Measurements from ENCODE around the gene CD200R1L. TPM values are rescaled to one million over a fixed set of nuclear protein-coding genes. Genes with fewer than 3 reads are reported as not detected.

CD200R1L gene
- total and polyA plus RNA-seq, 2 experiments from 2014 or later = not detected

DNA sequence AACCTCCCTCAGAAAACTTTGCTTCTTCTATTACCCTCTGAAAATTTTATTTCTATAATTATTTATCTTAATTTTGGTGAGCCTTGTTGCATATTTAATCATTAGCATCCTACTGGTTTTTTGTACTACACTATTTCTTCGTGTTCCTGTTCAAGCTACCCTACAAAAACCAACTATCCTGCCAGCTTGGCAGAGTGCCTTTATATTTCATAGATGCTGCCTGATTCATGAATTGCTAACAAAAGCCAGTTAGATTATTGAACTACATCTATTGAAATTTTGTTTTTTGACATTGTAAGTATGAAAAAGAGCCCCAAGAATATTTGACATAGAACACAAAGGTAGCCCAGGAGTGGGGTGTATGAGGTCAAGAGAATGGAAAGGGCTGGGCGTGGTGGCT, 78.9 kb downstream of the CD200R1L start:
- peak; percentile 26 for DNase-seq

DNA sequence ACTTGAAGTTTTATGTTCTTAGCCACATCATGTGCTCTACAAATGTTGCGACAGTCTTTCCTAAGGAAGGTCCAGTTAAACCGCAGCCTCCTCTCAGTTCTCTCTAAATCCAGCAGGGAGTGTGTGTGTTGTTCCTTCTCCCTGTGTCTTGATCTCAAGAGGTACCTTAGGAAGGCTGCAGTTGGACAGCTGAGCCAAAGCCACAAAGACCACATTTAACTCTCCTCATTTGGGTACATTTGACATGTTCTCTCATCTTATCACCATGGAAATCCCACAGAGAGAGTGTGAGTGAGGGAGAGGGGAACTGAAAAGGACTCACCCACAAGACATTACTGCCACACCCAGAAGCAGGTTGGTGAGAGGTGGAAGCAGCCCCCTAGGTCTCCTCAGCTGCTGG, 79.5 kb downstream of the CD200R1L start:
- H2AFZ ChIP-seq = no peak overlapping the region
- WGBS, 2 experiments (ENCODE audit: low coverage in 1 of 2, low lambda C conversion rate in 2 of 2, missing lambda C conversion rate in 2 of 2) = 94 to 96% methylated on average over 2 of the region's 2 CpGs

More for the DNA sequence above, 78.9 kb downstream of the CD200R1L start:
- H3K36me3 ChIP-seq (ENCODE audit: low read depth) = no peaks in the 10 kb centered on the region
- H3K9me2 ChIP-seq (ENCODE audit: insufficient read depth) = no peaks in the 10 kb centered on the region; the same call in 1 of the 2 replicates
- H3K4me3 ChIP-seq = no peak overlapping the region
- no peaks in the 10 kb centered on the region for H3K27me3 ChIP-seq (replicated peaks; ENCODE audit: insufficient read depth)
- no peak overlapping the region for H3K27ac ChIP-seq
- no peak overlapping the region for H3K4me2 ChIP-seq (ENCODE audit: unreplicated experiment)
- 45 to 54% methylated on average over 2 of the region's 2 CpGs for WGBS, 2 experiments (ENCODE audit: low coverage in 1 of 2, low lambda C conversion rate in 2 of 2, missing lambda C conversion rate in 2 of 2)
- in situ Hi-C loops (cut with MboI) = no loop called here
- H4K20me1 ChIP-seq (ENCODE audit: insufficient read depth) = no peaks in the 10 kb centered on the region
- peaks cover 25% of the 10 kb centered on the region for H3K4me1 ChIP-seq (ENCODE audit: insufficient read depth)
- H3K9me3 ChIP-seq (ENCODE audit: low read depth) = no peaks in the 10 kb centered on the region
- H3K9ac ChIP-seq = no peak overlapping the region
- H2AFZ ChIP-seq = no peak overlapping the region
- no peaks in the 10 kb centered on the region for H3K79me2 ChIP-seq (ENCODE audit: insufficient read depth)
- peaks cover 32% of the 10 kb centered on the region for H3F3A ChIP-seq (ENCODE audit: insufficient read depth)
- no peak for TF ChIP-seq EZH2 (IDR thresholded peaks at IDR 0.05; ENCODE audit: insufficient read depth, poor library complexity, severe bottlenecking)
- no peak for TF ChIP-seq EZH2phosphoT487 (IDR thresholded peaks at IDR 0.05; ENCODE audit: insufficient read depth, low read depth)

More for the DNA sequence above, 79.5 kb downstream of the CD200R1L start:
- Histone ChIP-seq H3K27ac (no peak overlapping the region), H3K4me2 (ENCODE audit: unreplicated experiment) (no peak overlapping the region), H3K9me3 (ENCODE audit: low read depth) (no peaks in the 10 kb centered on the region), H3K9me2 (ENCODE audit: insufficient read depth) (no peaks in the 10 kb centered on the region; the same call in 1 of the 2 replicates), H3K4me3 (no peak overlapping the region), H3F3A (ENCODE audit: insufficient read depth) (peaks cover 32% of the 10 kb centered on the region), H3K27me3 (replicated peaks; ENCODE audit: insufficient read depth) (no peaks in the 10 kb centered on the region), H3K36me3 (ENCODE audit: low read depth) (no peaks in the 10 kb centered on the region), H3K79me2 (ENCODE audit: insufficient read depth) (no peaks in the 10 kb centered on the region), H3K4me1 (ENCODE audit: insufficient read depth) (peaks cover 25% of the 10 kb centered on the region), H3K9ac (no peak overlapping the region), H4K20me1 (ENCODE audit: insufficient read depth) (no peaks in the 10 kb centered on the region)
- no peak for TF ChIP-seq EZH2phosphoT487 (IDR thresholded peaks at IDR 0.05; ENCODE audit: insufficient read depth, low read depth)
- no peak for TF ChIP-seq EZH2 (IDR thresholded peaks at IDR 0.05; ENCODE audit: insufficient read depth, poor library complexity, severe bottlenecking)
- DNase-seq = no peak
- in situ Hi-C loops (cut with MboI) = no loop called here

Other genes starting within 250 kb of the CD200R1L start
- gene CCDC80, start 205.7 kb downstream of the CD200R1L start, total RNA-seq (2014; rRNA removed; shearing (Covaris generic)) = 1,174 and 1,238 TPM in 2 replicates
- gene CCDC80, start 205.7 kb downstream of the CD200R1L start, polyA plus RNA-seq (2016; fragmentation: Nextera tagmentation; extraction: Ambion mirVana) = 2,200 and 2,264 TPM in 2 replicates
- gene CD200R1, start 128.2 kb upstream of the CD200R1L start, total RNA-seq (2014; rRNA removed; shearing (Covaris generic)) = 0.38 TPM in 1 of 2 replicates, not detected in the other
- gene CD200R1, start 128.2 kb upstream of the CD200R1L start, polyA plus RNA-seq (2016; fragmentation: Nextera tagmentation; extraction: Ambion mirVana) = not detected in 2 replicates
- 20.1 and 34.3 TPM in 2 replicates for gene GTPBP8, start 144.1 kb upstream of the CD200R1L start, total RNA-seq (2014; rRNA removed; shearing (Covaris generic))
- gene GTPBP8, start 144.1 kb upstream of the CD200R1L start, polyA plus RNA-seq (2016; fragmentation: Nextera tagmentation; extraction: Ambion mirVana) = 20.3 and 22.3 TPM in 2 replicates

Data from GM23248 (cell line).